A549 (cell line): ENCODE results near the gene SEC24D. TPM values are rescaled to one million over a fixed set of nuclear protein-coding genes. Genes with fewer than 3 reads are reported as not detected.

Source experiments
- ATAC-seq, 2 experiments: fragments of 200-7000 bp in 1 of 2; fragments of >200 bp in 1 of 2; cut with Nextera tagmentation in 1 of 2; cut with Tn5 transposase in 1 of 2; 3 replicates each; pipeline versions ENCODE4 v1.8.0 to v1.9.1; 2018 to 2020; ENCODE audit warnings: mild to moderate bottlenecking in 1 of 2, moderate library complexity in 1 of 2
- CTCF ChIA-PET: fragments of 300-600 bp; sonication (Branson Sonifier 250); formaldehyde crosslinking; extraction: SDS; loops from one replicate; lab custom pipeline; 2021; ENCODE audit warnings: antibody characterized with exemption, inconsistent platforms; lab: Yijun Ruan, JAX
- POLR2A ChIA-PET: fragments of 350-600 bp; formaldehyde crosslinking; extraction: SDS; loops from one replicate; lab custom pipeline; 2021; ENCODE audit warnings: antibody characterized with exemption, inconsistent platforms; lab: Yijun Ruan, JAX
- DNase-seq, 2 experiments: peaks; one replicate each; pipeline versions ENCODE4 v3.0.0 to v3.0.0-alpha.2; 2011 to 2016; ENCODE audit warnings: low read depth in 1 of 2, low spot score in 1 of 2
- FAIRE-seq: peaks from 2 replicates; lab custom pipeline; 2011; peaks lifted over from hg19 to GRCh38; lab: Jason Lieb, UNC
- H3K27ac ChIP-seq, 2 experiments: fragments of >200 bp; sonication (Bioruptor Twin); formaldehyde crosslinking; 3 replicates each; pipeline ENCODE4 v1.5.1; 2016 to 2017
- H3K4me1 ChIP-seq: fragments of >200 bp; sonication (Bioruptor Twin); formaldehyde crosslinking; 3 replicates; pipeline ENCODE4 v1.6.1; 2016
- H3K4me2 ChIP-seq: fragments of >200 bp; sonication (Bioruptor Twin); formaldehyde crosslinking; 3 replicates; pipeline ENCODE4 v1.6.1; 2016
- H3K4me3 ChIP-seq: fragments of >200 bp; sonication (Bioruptor Twin); formaldehyde crosslinking; 3 replicates; pipeline ENCODE4 v1.5.1; 2016
- H3K9me3 ChIP-seq: fragments of >200 bp; sonication (Bioruptor Twin); formaldehyde crosslinking; 3 replicates; pipeline ENCODE4 v1.6.1; 2016
- ATOH8 ChIP-seq: fragments of 250-450 bp; sonication (Bioruptor Pico); IDR thresholded peaks from 2 replicates; pipeline ENCODE4 v1.5.0; 2020; ENCODE audit warnings: low read depth, mild to moderate bottlenecking, moderate library complexity
- BCL3 ChIP-seq: fragments of >200 bp; sonication (Bioruptor Twin); formaldehyde crosslinking; IDR thresholded peaks from 3 replicates; pipeline ENCODE4 v1.6.1; 2016
- BHLHE40 ChIP-seq: IDR thresholded peaks from 2 replicates; pipeline ENCODE4 v1.6.1; 2012; ENCODE audit warnings: low read depth, low read length, inconsistent platforms
- CBX8 ChIP-seq: fragments of 200-600 bp; sonication (generic); IDR thresholded peaks from 2 replicates; pipeline ENCODE4 v1.6.1; 2016
- CHD4 ChIP-seq: fragments of 200-600 bp; sonication (generic); IDR thresholded peaks from 2 replicates; pipeline ENCODE4 v1.6.1; 2016; ENCODE audit warnings: antibody characterized with exemption, mild to moderate bottlenecking, borderline replicate concordance
- E2F6 ChIP-seq: IDR thresholded peaks from 2 replicates; pipeline ENCODE4 v1.6.1; 2012; ENCODE audit warnings: low read depth, borderline replicate concordance
- ESRRA ChIP-seq: fragments of 150-350 bp; IDR thresholded peaks from 2 replicates; pipeline ENCODE4 v1.6.1; 2014; ENCODE audit warnings: mild to moderate bottlenecking, low read length, borderline replicate concordance
- FOSB ChIP-seq: fragments of 250-450 bp; sonication (Bioruptor Pico); IDR thresholded peaks from 2 replicates; pipeline ENCODE4 v1.5.0; 2020; ENCODE audit warnings: mild to moderate bottlenecking, moderate library complexity
- JUN ChIP-seq, 2 experiments: fragments of >200 bp; sonication (Bioruptor Twin); formaldehyde crosslinking; IDR thresholded peaks; 2 replicates in 1 of 2; 3 replicates in 1 of 2; pipeline ENCODE4 v1.6.1; 2016 to 2017
- KDM1A ChIP-seq: fragments of 200-600 bp; sonication (generic); IDR thresholded peaks from 2 replicates; pipeline ENCODE4 v1.6.1; 2016; ENCODE audit warnings: low read depth, mild to moderate bottlenecking
- MAX ChIP-seq: IDR thresholded peaks from 2 replicates; pipeline ENCODE4 v1.6.1; 2012
- MAZ ChIP-seq: fragments of 150-350 bp; IDR thresholded peaks from 2 replicates; pipeline ENCODE4 v1.6.1; 2014; ENCODE audit warnings: antibody characterized with exemption, low read depth, low read length, borderline replicate concordance
- NR3C1 ChIP-seq: fragments of >200 bp; sonication (Bioruptor Twin); formaldehyde crosslinking; IDR thresholded peaks from 3 replicates; pipeline ENCODE4 v1.6.1; 2017
- PHF8 ChIP-seq: fragments of 200-600 bp; sonication (generic); IDR thresholded peaks from 2 replicates; pipeline ENCODE4 v1.6.1; 2016; ENCODE audit warnings: low read depth, mild to moderate bottlenecking, antibody characterized with exemption, moderate library complexity, borderline replicate concordance
- POLR2AphosphoS2 ChIP-seq: conservative IDR thresholded peaks from 2 replicates; pipeline ENCODE4 v1.6.1; 2012; ENCODE audit warnings: low read length, improper control_type of control experiment, inconsistent platforms
- RAD21 ChIP-seq, 2 experiments: fragments of >200 bp in 1 of 2; sonication (Bioruptor Twin) in 1 of 2; formaldehyde crosslinking in 1 of 2; IDR thresholded peaks in 1 of 2; conservative IDR thresholded peaks in 1 of 2; 2 replicates in 1 of 2; 3 replicates in 1 of 2; pipeline ENCODE4 v1.6.1; 2012 to 2018; ENCODE audit warnings: inconsistent platforms in 1 of 2
- SMC3 ChIP-seq: fragments of >200 bp; sonication (Bioruptor Twin); formaldehyde crosslinking; IDR thresholded peaks from 3 replicates; pipeline ENCODE4 v1.6.1; 2018; ENCODE audit warnings: inconsistent platforms
- ZC3H11A ChIP-seq: fragments of 450-650 bp; IDR thresholded peaks from 2 replicates; pipeline ENCODE4 v1.6.1; 2014; ENCODE audit warnings: antibody characterized with exemption, mild to moderate bottlenecking
- ZSCAN20 ChIP-seq: fragments of 250-450 bp; sonication (Bioruptor Pico); IDR thresholded peaks from 2 replicates; pipeline ENCODE4 v1.8.0; 2022; ENCODE audit warnings: mild to moderate bottlenecking, moderate library complexity
- WGBS: methylation state at CpG from one replicate; pipeline ENCODE4 v1.1.6; 2017; ENCODE audit errors: missing lambda C conversion rate; 5-methylcytosine and 5-hydroxymethylcytosine counted together
- polyA plus RNA-seq, 4 experiments: library from polyadenylated mRNA; depleted of rRNA in 3 of 4; stranded (reverse); fragments of >200 nt; fragmentation: RNase III in 1 of 4; extraction: RNeasy Plus Mini Kit Qiagen cat#74134 plus additional on column Dnase treatment in 1 of 4; gene quantifications; 2 replicates in 3 of 4; 3 replicates in 1 of 4; pipeline ENCODE4 v1.2.3, GENCODE V29; 2011 to 2017
- TF ChIP-seq, protein P1 (sequence below): fragments of >200 bp; sonication (Bioruptor Twin); formaldehyde crosslinking; IDR thresholded peaks from 3 replicates; pipeline ENCODE4 v1.5.1; 2016

The SEC24D gene
- polyA plus RNA-seq, 2 of the 4 experiments (the other 2 are of a cell fraction) = 12.8 to 15.6 TPM

GRCh38 chr4:118865091-118865708 is 29.3 kb upstream of the SEC24D start:
- Histone ChIP-seq H3K4me3 (no peak overlapping the region), H3K27ac (no peak overlapping the region), H3K4me2 (peak overlapping the region; percentile 49), H3K9me3 (no peaks in the 10 kb centered on the region), H3K4me1 (no peaks in the 10 kb centered on the region)
- WGBS = 6% methylated on average over 5 of the region's 5 CpGs
- TF ChIP-seq, protein P1, sequence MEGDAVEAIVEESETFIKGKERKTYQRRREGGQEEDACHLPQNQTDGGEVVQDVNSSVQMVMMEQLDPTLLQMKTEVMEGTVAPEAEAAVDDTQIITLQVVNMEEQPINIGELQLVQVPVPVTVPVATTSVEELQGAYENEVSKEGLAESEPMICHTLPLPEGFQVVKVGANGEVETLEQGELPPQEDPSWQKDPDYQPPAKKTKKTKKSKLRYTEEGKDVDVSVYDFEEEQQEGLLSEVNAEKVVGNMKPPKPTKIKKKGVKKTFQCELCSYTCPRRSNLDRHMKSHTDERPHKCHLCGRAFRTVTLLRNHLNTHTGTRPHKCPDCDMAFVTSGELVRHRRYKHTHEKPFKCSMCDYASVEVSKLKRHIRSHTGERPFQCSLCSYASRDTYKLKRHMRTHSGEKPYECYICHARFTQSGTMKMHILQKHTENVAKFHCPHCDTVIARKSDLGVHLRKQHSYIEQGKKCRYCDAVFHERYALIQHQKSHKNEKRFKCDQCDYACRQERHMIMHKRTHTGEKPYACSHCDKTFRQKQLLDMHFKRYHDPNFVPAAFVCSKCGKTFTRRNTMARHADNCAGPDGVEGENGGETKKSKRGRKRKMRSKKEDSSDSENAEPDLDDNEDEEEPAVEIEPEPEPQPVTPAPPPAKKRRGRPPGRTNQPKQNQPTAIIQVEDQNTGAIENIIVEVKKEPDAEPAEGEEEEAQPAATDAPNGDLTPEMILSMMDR = peak; percentile 50
- TF ChIP-seq PHF8 (no peak), BHLHE40 (no peak), FOSB (CRISPR knock-in tag) (no peak), RAD21 (conservative IDR thresholded peaks at IDR 0.05 in 1 of 2, IDR thresholded peaks at IDR 0.05 in 1 of 2) (peak; percentile 16 to 32; a peak in 2 of 5 replicates), SMC3 (0 out of 3 replicates have a peak, but pooled peaks have one; percentile 28), KDM1A (no peak)
- CTCF ChIA-PET = interaction anchor here (0.6 to 2.0 kb wide), 17 partner anchors 9 to 124 kb away, joined by 3 to 9 read pairs (median 4); no protein-coding TSS in a partner anchor
- FAIRE-seq (no peak), ATAC-seq (peak; percentile 81 to 92), DNase-seq (peak; percentile 49 to 50)
- POLR2A ChIA-PET = no interaction called here

DNA sequence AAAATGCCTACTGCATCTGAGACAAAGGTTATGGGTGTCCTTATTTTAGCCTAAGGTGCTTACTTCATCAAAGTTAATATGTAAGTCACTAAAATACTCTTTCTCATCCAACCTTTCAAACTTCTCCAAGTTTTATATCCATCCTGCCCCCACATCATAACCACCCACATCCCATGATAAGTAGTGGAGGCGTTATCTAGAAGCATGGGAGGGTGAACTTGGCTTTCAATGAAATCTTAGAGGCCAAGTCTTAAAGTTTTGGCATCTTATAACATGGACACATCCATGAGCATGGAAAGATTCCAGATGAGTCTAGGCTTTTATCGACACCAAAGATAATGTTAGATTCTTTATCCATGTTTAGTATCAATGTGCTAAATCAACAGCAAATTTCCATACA is 22.9 kb upstream of the SEC24D start:
- 77% methylated on average over 2 of the region's 2 CpGs for WGBS

More for the DNA sequence above, 22.9 kb upstream of the SEC24D start:
- H3K4me3 ChIP-seq = no peak overlapping the region
- ChIA-PET CTCF (no interaction called here), POLR2A (no interaction called here)
- ATAC-seq = no peak
- no peaks in the 10 kb centered on the region for H3K4me1 ChIP-seq
- TF ChIP-seq MAX (no peak), ESRRA (no peak), CHD4 (no peak), ZC3H11A (no peak), ATOH8 (CRISPR knock-in tag) (no peak), POLR2AphosphoS2 (no peak), ZSCAN20 (CRISPR knock-in tag) (no peak), NR3C1 (no peak), CBX8 (no peak), JUN (IDR thresholded peaks at IDR 0.05) (no peak), BCL3 (no peak), MAZ (no peak), PHF8 (no peak), E2F6 (no peak)
- TF ChIP-seq, protein P1 = no peak
- no peak overlapping the region for H3K27ac ChIP-seq
- DNase-seq = no peak
- H3K4me2 ChIP-seq = no peak overlapping the region
- H3K9me3 ChIP-seq = no peaks in the 10 kb centered on the region
- FAIRE-seq = no peak
